Measurements from ENCODE around the gene SRPX2. TPM values are rescaled to one million over a fixed set of nuclear protein-coding genes. Genes with fewer than 3 reads are reported as not detected.
A peak's percentile ranks its signal among the peaks of the same experiment; 100 is the strongest.

Gene SRPX2
- total RNA-seq, 1 donor = 66.1 TPM

DNA sequence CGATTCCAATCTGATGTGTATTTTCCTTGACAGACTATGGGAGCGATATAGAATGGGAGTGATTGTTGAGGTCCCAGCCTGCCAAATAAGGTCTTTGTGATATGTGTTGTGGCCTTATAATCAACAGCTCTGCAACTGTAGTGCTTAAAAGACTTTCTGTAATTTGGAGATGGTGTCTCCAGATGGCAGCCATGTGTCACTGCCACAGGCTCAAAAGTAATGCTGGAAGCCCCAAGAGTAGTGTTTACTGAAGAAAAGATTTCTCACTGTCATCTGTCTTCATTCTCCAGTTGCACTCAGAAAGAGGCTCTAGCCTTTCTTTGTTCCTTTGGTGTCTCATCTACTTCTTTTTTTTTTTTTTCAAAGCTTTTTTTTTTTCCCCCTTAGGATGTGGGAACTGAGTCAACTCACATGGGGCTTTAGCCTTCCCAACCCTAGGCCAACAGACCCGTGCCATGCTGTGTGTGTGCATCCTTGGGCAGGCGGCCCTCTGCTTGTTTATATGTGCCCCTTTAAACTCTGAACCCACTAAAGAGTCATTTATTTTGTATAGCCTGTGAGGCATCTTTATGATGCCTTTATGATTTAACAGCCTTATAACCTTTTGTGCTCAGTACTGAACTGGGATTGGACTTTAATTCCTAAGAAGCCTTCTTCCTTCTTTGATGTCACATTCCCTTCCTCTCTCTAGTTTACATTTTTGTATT is 15.6 kb downstream of the SRPX2 start:
- no peak for TF ChIP-seq CTCF (IDR thresholded peaks at IDR 0.05; ENCODE audit: insufficient read depth, low read depth, low read length)
- no peak overlapping the region for H3K4me3 ChIP-seq (ENCODE audit: low read depth, low read length)
- DNase-seq (ENCODE audit: low read depth) = peak; percentile 53

DNA sequence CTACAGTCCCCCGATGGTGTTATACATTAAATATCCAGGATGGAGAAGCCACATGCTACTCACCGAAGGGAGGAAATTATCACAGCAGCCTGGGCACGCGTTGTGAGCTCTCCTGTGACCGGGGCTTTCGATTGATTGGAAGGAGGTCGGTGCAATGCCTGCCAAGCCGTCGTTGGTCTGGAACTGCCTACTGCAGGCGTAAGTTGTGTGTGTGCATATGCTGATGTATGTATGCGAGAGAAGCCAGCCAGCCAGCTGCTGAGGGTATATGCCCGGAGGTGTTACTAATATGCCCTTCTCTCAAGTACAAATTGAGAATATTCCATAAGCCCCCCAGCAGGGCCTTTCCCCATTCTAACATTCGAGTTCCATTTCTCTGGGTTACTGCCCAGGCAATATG is 18.2 kb downstream of the SRPX2 start:
- TF ChIP-seq CTCF (IDR thresholded peaks at IDR 0.05; ENCODE audit: insufficient read depth, low read depth, low read length) = no peak
- no peak for DNase-seq (ENCODE audit: low read depth)
- H3K4me3 ChIP-seq (ENCODE audit: low read depth, low read length) = no peak overlapping the region

DNA sequence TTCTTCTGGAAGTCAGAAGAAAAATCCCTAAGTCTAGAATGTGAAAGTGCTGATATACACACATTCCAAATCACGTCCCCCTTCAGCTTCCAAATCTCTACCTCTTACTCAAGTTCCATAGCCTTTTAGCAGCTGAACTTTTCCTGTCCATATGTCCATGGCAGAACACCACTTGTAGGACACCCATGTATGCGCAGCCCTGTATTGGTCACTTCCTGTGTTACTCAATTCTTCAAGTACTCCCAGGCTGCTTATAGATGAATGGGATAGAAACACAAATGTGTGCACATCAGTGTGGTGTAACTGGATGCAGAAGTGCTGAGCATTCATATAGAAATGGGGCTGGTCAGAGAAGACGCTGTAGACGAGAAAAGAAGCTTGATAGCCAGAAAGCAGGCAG is 18.8 kb downstream of the SRPX2 start:
- peak; percentile 76 for DNase-seq (ENCODE audit: low read depth)
- no peak for TF ChIP-seq CTCF (IDR thresholded peaks at IDR 0.05; ENCODE audit: insufficient read depth, low read depth, low read length)
- H3K4me3 ChIP-seq (ENCODE audit: low read depth, low read length) = no peak overlapping the region

DNA sequence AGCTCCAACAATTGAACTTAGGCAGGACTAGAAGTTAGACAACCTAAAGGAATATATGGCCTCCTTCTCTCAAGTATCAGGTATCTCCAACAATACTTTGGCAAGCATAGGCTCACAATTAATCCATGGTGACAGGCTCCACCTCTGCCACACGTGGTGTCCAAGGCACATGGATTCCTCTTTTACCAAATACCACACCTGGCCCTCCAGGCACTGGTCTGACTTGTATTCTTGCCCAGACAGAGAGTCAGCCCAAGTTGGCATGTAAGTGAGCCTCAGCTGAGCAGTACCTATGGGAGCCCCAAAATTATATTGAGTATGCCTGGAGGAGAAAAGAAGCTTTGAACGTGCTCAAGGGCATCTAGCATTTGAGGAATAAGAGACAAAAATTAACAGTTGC is 19.6 kb downstream of the SRPX2 start:
- TF ChIP-seq CTCF (IDR thresholded peaks at IDR 0.05; ENCODE audit: insufficient read depth, low read depth, low read length) = no peak
- H3K4me3 ChIP-seq (ENCODE audit: low read depth, low read length) = no peak overlapping the region
- no peak for DNase-seq (ENCODE audit: low read depth)

DNA sequence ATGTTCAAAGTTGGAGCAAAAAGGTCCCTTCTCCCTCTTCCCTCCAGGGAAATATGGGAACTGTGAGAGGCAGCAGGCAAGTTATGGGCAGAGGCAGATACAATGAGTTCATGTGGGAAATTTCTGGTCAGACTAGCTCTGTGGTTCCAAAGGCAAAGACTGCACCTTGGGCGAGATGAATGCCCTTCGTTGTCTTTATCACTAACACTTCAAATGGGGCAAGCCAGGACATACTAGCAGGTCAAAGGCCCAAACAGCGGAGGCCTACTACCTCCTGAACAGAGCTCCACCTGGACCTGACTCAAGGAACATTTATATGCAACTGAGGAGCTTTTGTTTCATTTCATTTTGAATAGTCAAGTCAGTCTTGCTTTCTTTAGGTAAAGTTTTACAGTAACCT is 29.0 kb downstream of the SRPX2 start:
- TF ChIP-seq CTCF (IDR thresholded peaks at IDR 0.05; ENCODE audit: insufficient read depth, low read depth, low read length) = no peak
- H3K4me3 ChIP-seq (ENCODE audit: low read depth, low read length) = no peak overlapping the region

GRCh38 chrX:100673397-100673953 is 29.5 kb downstream of the SRPX2 start:
- no peak for TF ChIP-seq CTCF (IDR thresholded peaks at IDR 0.05; ENCODE audit: insufficient read depth, low read depth, low read length)
- no peak overlapping the region for H3K4me3 ChIP-seq (ENCODE audit: low read depth, low read length)
- DNase-seq (ENCODE audit: low read depth) = peak; percentile 70

More for the DNA sequence above, 29.0 kb downstream of the SRPX2 start:
- DNase-seq (ENCODE audit: low read depth) = no peak

All from fibroblast of villous mesenchyme (primary cell).